Stimulated activated CD4-positive, alpha-beta T cell treated with anti-CD3 and anti-CD28 coated beads, Interleukin-12 subunit alpha, Interleukin-12 subunit beta, amount 100 ng/mL, for 24 hours (primary cell): ENCODE results near the gene LMOD1.
"Not testable (repeated sequence)": the region's sequence is repeated elsewhere in the genome, so short reads cannot be mapped to it uniquely, and the experiment has no call there.

Source experiments
- DNase-seq, 2 experiments: peaks; one replicate each; pipeline ENCODE4 v3.0.0-alpha.2; 2020; ENCODE audit warnings: low read depth in 2 of 2

LMOD1 gene

GRCh38 chr1:201859424-201859823 lies 86.9 kb downstream of the LMOD1 start:
- no peak for DNase-seq

GRCh38 chr1:201856722-201857121 lies 89.6 kb downstream of the LMOD1 start:
- not testable (repeated sequence) for DNase-seq

GRCh38 chr1:201851949-201852348 lies 94.4 kb downstream of the LMOD1 start:
- no peak for DNase-seq

GRCh38 chr1:201850053-201850397 lies 96.3 kb downstream of the LMOD1 start:
- DNase-seq, result no peak

- DNase-seq, result no peak
Observed at GRCh38 chr1:201849372-201850052, 96.8 kb downstream of the LMOD1 start.

- no peak for DNase-seq
Observed at GRCh38 chr1:201848230-201848629, 98.1 kb downstream of the LMOD1 start.

GRCh38 chr1:201847150-201847549 lies 99.2 kb downstream of the LMOD1 start:
- DNase-seq, result no peak
